Neutrophil (primary cell): ENCODE results near the gene TPRG1L.

Experiments used
- H3K27ac ChIP-seq: fragments of 200-600 bp; sonication (generic); 2 replicates; pipeline ENCODE4 v1.5.1; 2016; ENCODE audit warnings: mild to moderate bottlenecking, moderate library complexity
- H3K27me3 ChIP-seq: fragments of 200-600 bp; sonication (generic); 2 replicates; pipeline ENCODE4 v1.6.0; 2016; ENCODE audit warnings: mild to moderate bottlenecking
- H3K36me3 ChIP-seq: fragments of 200-600 bp; sonication (generic); 2 replicates; pipeline ENCODE4 v1.5.1; 2017
- H3K4me1 ChIP-seq, 2 experiments: fragments of 200-600 bp in 1 of 2; sonication (generic) in 1 of 2; 1 replicate in 1 of 2; 2 replicates in 1 of 2; pipeline versions ENCODE4 v1.5.1 to v1.6.1; 2013 to 2016; ENCODE audit warnings: low read depth in 1 of 2, low read length in 1 of 2, mild to moderate bottlenecking in 1 of 2, moderate library complexity in 1 of 2; ENCODE audit not compliant: control insufficient read depth in 1 of 2, insufficient read depth in 1 of 2
- H3K4me3 ChIP-seq, 2 experiments: fragments of 200-600 bp in 1 of 2; sonication (generic) in 1 of 2; 1 replicate in 1 of 2; 2 replicates in 1 of 2; pipeline ENCODE4 v1.5.1; 2013 to 2016; ENCODE audit warnings: low read depth in 1 of 2, low read length in 1 of 2, mild to moderate bottlenecking in 1 of 2, moderate library complexity in 1 of 2
- H3K9me3 ChIP-seq: fragments of 200-600 bp; sonication (generic); 2 replicates; pipeline ENCODE4 v1.5.1; 2016
- CTCF ChIP-seq: fragments of 200-600 bp; sonication (generic); IDR thresholded peaks from 2 replicates; pipeline ENCODE4 v1.5.1; 2016; ENCODE audit warnings: antibody characterized with exemption

The TPRG1L gene

GRCh38 chr1:3644273-3644672 is 19.5 kb downstream of the TPRG1L start:
- Histone ChIP-seq H3K27ac (no peak overlapping the region), H3K9me3 (no peaks in the 10 kb centered on the region), H3K36me3 (peaks cover 69% of the 10 kb centered on the region), H3K4me3 (no peak overlapping the region), H3K4me1 (peaks cover 34 to 37% of the 10 kb centered on the region in 2 experiments), H3K27me3 (no peaks in the 10 kb centered on the region)
- TF ChIP-seq CTCF, result no peak

GRCh38 chr1:3645247-3645646 is 20.4 kb downstream of the TPRG1L start:
- Histone ChIP-seq H3K27ac (no peak overlapping the region), H3K27me3 (peaks cover 3% of the 10 kb centered on the region), H3K4me1 (peaks cover 42 to 47% of the 10 kb centered on the region in 2 experiments), H3K36me3 (peaks cover 60% of the 10 kb centered on the region), H3K4me3 (no peak overlapping the region), H3K9me3 (no peaks in the 10 kb centered on the region)
- no peak for TF ChIP-seq CTCF

GRCh38 chr1:3645666-3646355 is 21.0 kb downstream of the TPRG1L start:
- Histone ChIP-seq H3K4me1 (peaks cover 48 to 52% of the 10 kb centered on the region in 2 experiments), H3K27me3 (peaks cover 8% of the 10 kb centered on the region)
- no peak for TF ChIP-seq CTCF

GRCh38 chr1:3646596-3646995 is 21.8 kb downstream of the TPRG1L start:
- H3K27ac ChIP-seq, result peak overlapping the region; percentile 78
- no peaks in the 10 kb centered on the region for H3K9me3 ChIP-seq
- no peak overlapping the region for H3K4me3 ChIP-seq
- peaks cover 46% of the 10 kb centered on the region for H3K36me3 ChIP-seq
- H3K4me1 ChIP-seq, result peaks cover 56 to 60% of the 10 kb centered on the region in 2 experiments
- no peak for TF ChIP-seq CTCF
- H3K27me3 ChIP-seq, result peaks cover 16% of the 10 kb centered on the region

More at GRCh38 chr1:3645666-3646355, 21.0 kb downstream of the TPRG1L start:
- H3K36me3 ChIP-seq, result peaks cover 54% of the 10 kb centered on the region
- no peaks in the 10 kb centered on the region for H3K9me3 ChIP-seq
- peak overlapping the region; percentile 78 for H3K27ac ChIP-seq
- H3K4me3 ChIP-seq, result no peak overlapping the region

- peak within 1 kb of the TSS; percentile 89 for H3K4me3 ChIP-seq
- peak within 1 kb of the TSS; percentile 66 for H3K27ac ChIP-seq
- TF ChIP-seq CTCF, result peak; percentile 54
- H3K27me3 ChIP-seq, result peaks cover 46% of the 10 kb centered on the region
- no peaks in the 10 kb centered on the region for H3K9me3 ChIP-seq
- peaks cover 24% of the 10 kb centered on the region for H3K36me3 ChIP-seq
- H3K4me1 ChIP-seq, result peaks cover 70 to 77% of the 10 kb centered on the region in 2 experiments
These were observed 24.8 kb downstream of the TPRG1L start, which contains the start of gene WRAP73 for GRCh38 chr1:3649342-3650247. Gene WRAP73 (minus strand): TSS chr1:3650103. CDS start chr1:3649999, 104 bp downstream.
